Right ventricle myocardium superior (tissue), 1 donor: ENCODE measurements around the gene ALPK3. TPM values are rescaled to one million over a fixed set of nuclear protein-coding genes. Genes with fewer than 3 reads are reported as not detected.

ENCODE experiments used
- ATAC-seq: fragments of 200-7000 bp; cut with Tn5 transposase; one replicate; pipeline ENCODE4 v1.9.1; 2020; ENCODE audit warnings: mild to moderate bottlenecking; ENCODE audit not compliant: poor library complexity
- DNase-seq: peaks from one replicate; pipeline ENCODE4 v3.0.0-alpha.2; 2020
- intact Hi-C: fragments of 100-400 bp; cut with DNase I; formaldehyde crosslinking; loops from one replicate; pipeline ENCODE4 v1.11.2; 2022
- total RNA-seq: library from RNA; stranded (reverse); fragmentation: NEBNext Ultra II Directional; extraction: Animal tissue kit (Norgen Biotek cat#: 25700); gene quantifications from one replicate; pipeline ENCODE4 v1.2.1, GENCODE V29; 2021
- donor health status: DM: no; HTN: yes; CAD: no; lungs with severe emphysema.

ALPK3 gene
- total RNA-seq, 1 donor from 2014 or later = 114 TPM

- no peak for ATAC-seq
- intact Hi-C loops = no loop called here
- DNase-seq = no peak
Measured at GRCh38 chr15:84894736-84895425, 77.7 kb downstream of the ALPK3 start.

GRCh38 chr15:84898761-84899160 lies 81.6 kb downstream of the ALPK3 start:
- ATAC-seq (no peak), DNase-seq (no peak)
- intact Hi-C loops = no loop called here

GRCh38 chr15:84899750-84900149 lies 82.6 kb downstream of the ALPK3 start:
- DNase-seq (no peak), ATAC-seq (no peak)
- intact Hi-C loops = no loop called here

GRCh38 chr15:84901540-84901939 lies 84.4 kb downstream of the ALPK3 start:
- ATAC-seq = no peak
- no peak for DNase-seq
- intact Hi-C loops = no loop called here

- intact Hi-C loops = no loop called here
- no peak for ATAC-seq
- no peak for DNase-seq
Measured at GRCh38 chr15:84903751-84904150, 86.6 kb downstream of the ALPK3 start.

- peak; percentile 78 for ATAC-seq
- DNase-seq = no peak
- intact Hi-C loops = no loop called here
Measured at GRCh38 chr15:84904419-84904818, 87.3 kb downstream of the ALPK3 start.

GRCh38 chr15:84905016-84905916 lies 88.1 kb downstream of the ALPK3 start:
- no peak for ATAC-seq
- intact Hi-C loops = no loop called here
- no peak for DNase-seq

GRCh38 chr15:84907731-84908130 lies 90.6 kb downstream of the ALPK3 start:
- ATAC-seq (no peak), DNase-seq (no peak)

GRCh38 chr15:84908564-84908963 lies 91.4 kb downstream of the ALPK3 start:
- intact Hi-C loops = no loop called here
- ATAC-seq = no peak
- DNase-seq = no peak

More at GRCh38 chr15:84907731-84908130, 90.6 kb downstream of the ALPK3 start:
- intact Hi-C loops = no loop called here

- ATAC-seq (no peak), DNase-seq (no peak)
- intact Hi-C loops = no loop called here
Measured at GRCh38 chr15:84909029-84909428, 91.9 kb downstream of the ALPK3 start.

- no peak for ATAC-seq
- intact Hi-C loops = no loop called here
Measured at GRCh38 chr15:84909782-84910181, 92.6 kb downstream of the ALPK3 start.

GRCh38 chr15:84910928-84911623 lies 93.9 kb downstream of the ALPK3 start:
- ATAC-seq (no peak), DNase-seq (no peak)
- intact Hi-C loops = no loop called here

More at GRCh38 chr15:84909782-84910181, 92.6 kb downstream of the ALPK3 start:
- DNase-seq = no peak

GRCh38 chr15:84911879-84912660 lies 94.9 kb downstream of the ALPK3 start:
- intact Hi-C loops = no loop called here
- peak; percentile 93 for DNase-seq
- peak; percentile 81 for ATAC-seq

GRCh38 chr15:84913360-84913723 lies 96.2 kb downstream of the ALPK3 start:
- intact Hi-C loops = no loop called here
- DNase-seq (no peak), ATAC-seq (peak; percentile 0)

GRCh38 chr15:84914351-84914750 lies 97.2 kb downstream of the ALPK3 start:
- DNase-seq (no peak), ATAC-seq (no peak)
- intact Hi-C loops = no loop called here

GRCh38 chr15:84914909-84915605 lies 97.9 kb downstream of the ALPK3 start:
- DNase-seq (peak; percentile 86), ATAC-seq (peak; percentile 88)
- intact Hi-C loops = no loop called here

GRCh38 chr15:84915606-84915958 lies 98.4 kb downstream of the ALPK3 start:
- no peak for DNase-seq
- intact Hi-C loops = no loop called here
- ATAC-seq = no peak

- DNase-seq = no peak
Measured at GRCh38 chr15:84917452-84917851, 100.3 kb downstream of the ALPK3 start.

More at GRCh38 chr15:84917452-84917851, 100.3 kb downstream of the ALPK3 start:
- intact Hi-C loops = no loop called here
- ATAC-seq = no peak
